GM12875 (cell line): Measurements from ENCODE around the gene VIPR2.

Experiments used
- H3K4me3 ChIP-seq: one replicate; pipeline ENCODE4 v1.5.1; 2011; ENCODE audit warnings: low read depth, low read length, control low read depth
- CTCF ChIP-seq: IDR thresholded peaks from 2 replicates; pipeline ENCODE4 v1.5.1; 2011; ENCODE audit warnings: low read depth, mild to moderate bottlenecking, control low read depth, inconsistent platforms, low read length, moderate library complexity, borderline replicate concordance; ENCODE audit not compliant: insufficient read depth

VIPR2 gene

GRCh38 chr7:158979635-158980351 is 164.9 kb downstream of the VIPR2 start:
- H3K4me3 ChIP-seq = no peak overlapping the region
- TF ChIP-seq CTCF = no peak

- TF ChIP-seq CTCF = no peak
- no peak overlapping the region for H3K4me3 ChIP-seq
Measured at GRCh38 chr7:158979023-158979529, 165.6 kb downstream of the VIPR2 start.
